GM12874 (cell line): Measurements from ENCODE around the gene WSCD2.

ENCODE experiments used
- TF ChIP-seq, protein P1 (sequence below): IDR thresholded peaks from 2 replicates; pipeline ENCODE4 v1.5.1; 2011; ENCODE audit warnings: low read depth, mild to moderate bottlenecking, control low read depth, low read length, moderate library complexity; ENCODE audit not compliant: insufficient read depth

The WSCD2 gene

DNA sequence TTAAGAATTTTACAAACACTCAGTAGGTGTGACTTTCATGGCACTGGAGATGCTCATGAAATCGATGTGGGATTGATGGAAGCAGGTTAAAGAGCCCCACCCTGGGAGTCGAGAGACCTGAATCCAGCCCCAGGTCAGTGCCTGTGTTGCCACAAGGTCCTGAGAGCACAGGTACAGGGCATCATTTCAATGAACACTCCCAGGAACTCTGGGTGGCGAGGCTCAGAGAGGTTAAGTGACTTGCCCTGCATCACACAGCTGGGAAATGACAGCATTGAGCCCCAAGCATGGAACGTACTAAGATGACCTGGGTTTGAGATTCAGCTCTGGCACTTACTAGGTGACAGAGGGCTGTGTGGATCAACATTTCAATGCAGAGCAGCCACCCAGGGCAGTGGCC lies 111.8 kb downstream of the WSCD2 start:
- TF ChIP-seq, protein P1, sequence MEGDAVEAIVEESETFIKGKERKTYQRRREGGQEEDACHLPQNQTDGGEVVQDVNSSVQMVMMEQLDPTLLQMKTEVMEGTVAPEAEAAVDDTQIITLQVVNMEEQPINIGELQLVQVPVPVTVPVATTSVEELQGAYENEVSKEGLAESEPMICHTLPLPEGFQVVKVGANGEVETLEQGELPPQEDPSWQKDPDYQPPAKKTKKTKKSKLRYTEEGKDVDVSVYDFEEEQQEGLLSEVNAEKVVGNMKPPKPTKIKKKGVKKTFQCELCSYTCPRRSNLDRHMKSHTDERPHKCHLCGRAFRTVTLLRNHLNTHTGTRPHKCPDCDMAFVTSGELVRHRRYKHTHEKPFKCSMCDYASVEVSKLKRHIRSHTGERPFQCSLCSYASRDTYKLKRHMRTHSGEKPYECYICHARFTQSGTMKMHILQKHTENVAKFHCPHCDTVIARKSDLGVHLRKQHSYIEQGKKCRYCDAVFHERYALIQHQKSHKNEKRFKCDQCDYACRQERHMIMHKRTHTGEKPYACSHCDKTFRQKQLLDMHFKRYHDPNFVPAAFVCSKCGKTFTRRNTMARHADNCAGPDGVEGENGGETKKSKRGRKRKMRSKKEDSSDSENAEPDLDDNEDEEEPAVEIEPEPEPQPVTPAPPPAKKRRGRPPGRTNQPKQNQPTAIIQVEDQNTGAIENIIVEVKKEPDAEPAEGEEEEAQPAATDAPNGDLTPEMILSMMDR = no peak

- TF ChIP-seq, protein P1 = no peak
Measured at GRCh38 chr12:108241986-108242703, 113.1 kb downstream of the WSCD2 start.

DNA sequence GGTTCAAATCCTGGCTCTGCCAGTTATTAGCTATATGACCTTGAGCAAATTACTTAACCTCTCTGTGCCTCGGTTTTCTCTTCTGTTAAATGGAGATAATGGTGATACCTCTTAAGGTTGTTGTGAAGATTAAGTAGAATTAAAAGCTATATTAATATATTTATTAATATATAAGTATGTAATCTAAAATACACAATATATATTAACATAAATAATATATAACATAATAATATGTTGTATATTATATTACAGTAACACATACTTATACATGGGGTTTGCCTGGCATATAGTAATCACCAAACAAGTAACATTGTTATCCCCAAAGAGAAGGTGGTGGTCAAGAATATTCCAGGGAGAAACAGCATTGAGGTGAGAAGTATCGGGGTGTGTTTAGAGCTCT lies 118.0 kb downstream of the WSCD2 start:
- TF ChIP-seq, protein P1 = no peak

- TF ChIP-seq, protein P1 = no peak
Measured at GRCh38 chr12:108248011-108248410, 118.9 kb downstream of the WSCD2 start.

GRCh38 chr12:108252523-108252922 lies 123.4 kb downstream of the WSCD2 start:
- TF ChIP-seq, protein P1 = no peak

DNA sequence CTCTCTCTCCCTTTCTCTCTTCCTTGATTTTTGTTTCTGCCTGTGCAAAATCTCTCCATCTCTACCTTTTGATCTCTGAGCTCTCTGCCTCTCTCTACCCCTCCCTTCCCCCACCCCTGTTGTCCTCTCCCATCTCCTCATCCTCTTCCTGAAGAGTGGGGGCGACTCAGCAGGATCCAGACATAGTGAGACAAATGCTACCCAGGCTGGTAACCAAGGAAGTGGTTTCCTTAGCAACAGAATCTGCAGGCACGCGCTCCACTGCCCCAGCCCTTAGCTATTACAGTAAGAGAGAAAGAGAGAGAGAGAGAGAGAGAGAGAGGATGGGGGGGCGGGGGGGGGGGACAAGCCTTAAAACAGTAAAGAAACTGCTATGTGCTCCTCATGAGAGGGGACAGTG lies 124.5 kb downstream of the WSCD2 start:
- TF ChIP-seq, protein P1 = no peak

- TF ChIP-seq, protein P1 = no peak
Measured at GRCh38 chr12:108254030-108254429, 124.9 kb downstream of the WSCD2 start.
